Transverse colon (tissue), 4 donors: Measurements from ENCODE around the gene AADACL3.

Experiments used
- CTCF ChIP-seq, 5 experiments: fragments of 200-600 bp in 3 of 5; fragments of 450-650 bp in 2 of 5; sonication (generic) in 3 of 5; IDR thresholded peaks; 1 replicate in 2 of 5; 2 replicates in 3 of 5; pipeline ENCODE4 v1.5.1; 2016 to 2017; ENCODE audit warnings: antibody characterized with exemption in 5 of 5, inconsistent platforms in 3 of 5, mild to moderate bottlenecking in 2 of 5, moderate library complexity in 1 of 5
- EP300 ChIP-seq: sonication (generic); formaldehyde crosslinking; IDR thresholded peaks from one replicate; pipeline ENCODE4 v1.6.1; 2017; ENCODE audit warnings: antibody characterized with exemption, low read depth
- POLR2A ChIP-seq: fragments of 450-650 bp; IDR thresholded peaks from one replicate; pipeline ENCODE4 v1.6.1; 2016; ENCODE audit warnings: antibody characterized with exemption, mild to moderate bottlenecking, moderate library complexity
- POLR2AphosphoS5 ChIP-seq, 3 donors: sonication (generic); formaldehyde crosslinking; IDR thresholded peaks; one replicate each; pipeline ENCODE4 v1.6.1; 2016; ENCODE audit warnings: antibody characterized with exemption in 3 of 3

- no peak for TF ChIP-seq POLR2AphosphoS5 (IDR thresholded peaks at IDR 0.05)
- no peak for TF ChIP-seq EP300
- TF ChIP-seq POLR2A = no peak
- no peak for TF ChIP-seq CTCF (IDR thresholded peaks at IDR 0.05)
These were observed 45.9 kb downstream of the AADACL3 start for GRCh38 chr1:12761781-12762180.
